Naive B cell (primary cell): ENCODE results near the gene RSBN1. TPM values are rescaled to one million over a fixed set of nuclear protein-coding genes. Genes with fewer than 3 reads are reported as not detected.

Experiments
- ATAC-seq, 2 donors: fragments of 150-1000 bp; cut with Tn5 transposase; 2 replicates each; pipeline ENCODE4 v1.10.0; 2021; ENCODE audit warnings: low read depth in 2 of 2, mild to moderate bottlenecking in 2 of 2, moderate library complexity in 2 of 2
- DNase-seq: peaks from one replicate; pipeline ENCODE4 v3.0.0; 2022
- H3K27ac Mint-ChIP-seq, 6 donors: one replicate each; pipeline ENCODE4 v1.8.0; 2020 to 2022; ENCODE audit warnings: mild to moderate bottlenecking in 6 of 6, mixed read lengths in 6 of 6, moderate library complexity in 5 of 6, inconsistent platforms in 2 of 6
- H3K27me3 Mint-ChIP-seq, 3 donors: one replicate each; pipeline ENCODE4 v1.8.0; 2021 to 2022; ENCODE audit warnings: mixed read lengths in 3 of 3, mild to moderate bottlenecking in 1 of 3
- H3K36me3 Mint-ChIP-seq, 2 donors: one replicate each; pipeline ENCODE4 v1.8.0; 2020 to 2022; ENCODE audit warnings: mixed read lengths in 2 of 2, inconsistent platforms in 1 of 2, mild to moderate bottlenecking in 1 of 2
- H3K4me1 Mint-ChIP-seq, 3 donors: one replicate each; pipeline ENCODE4 v1.8.0; 2020 to 2022; ENCODE audit warnings: mixed read lengths in 3 of 3, inconsistent platforms in 1 of 3, mild to moderate bottlenecking in 1 of 3, moderate library complexity in 1 of 3
- H3K4me3 Mint-ChIP-seq, 8 donors: one replicate each; pipeline ENCODE4 v1.8.0; 2020 to 2022; ENCODE audit warnings: mild to moderate bottlenecking in 8 of 8, mixed read lengths in 8 of 8, moderate library complexity in 8 of 8, inconsistent platforms in 2 of 8
- H3K9me3 Mint-ChIP-seq, 7 donors: one replicate each; pipeline ENCODE4 v1.8.0; 2020 to 2022; ENCODE audit warnings: mixed read lengths in 7 of 7, mild to moderate bottlenecking in 5 of 7, inconsistent platforms in 2 of 7, moderate library complexity in 1 of 7
- polyA plus RNA-seq, 6 donors: library from polyadenylated mRNA; unstranded; fragments of 300-500 nt; fragmentation: Illumina TruSeq; gene quantifications; one replicate each; pipeline ENCODE4 v1.2.3, GENCODE V29; 2021; ENCODE audit warnings: low read depth in 6 of 6

Gene RSBN1
- polyA plus RNA-seq, 6 donors from 2014 or later, result 28.7 to 39.0 (median 36.4) TPM

GRCh38 chr1:113808450-113809195, 3.7 kb downstream of the RSBN1 start:
- H3K4me3 Mint-ChIP-seq, result peak overlapping the region in 3 of 8 donors; percentile 18 to 94 (median 59)
- no peaks in the 10 kb centered on the region for H3K36me3 Mint-ChIP-seq
- DNase-seq, result no peak

GRCh38 chr1:113805639-113806038, 6.6 kb downstream of the RSBN1 start:
- ATAC-seq, result peak; percentile 58 to 65
- peaks cover 38 to 80% (median 71%) of the 10 kb centered on the region in 3 donors for H3K4me1 Mint-ChIP-seq
- H3K36me3 Mint-ChIP-seq, result no peaks in the 10 kb centered on the region
- H3K4me3 Mint-ChIP-seq, result peak overlapping the region in 4 of 8 donors; percentile 32 to 59 (median 38)
- H3K9me3 Mint-ChIP-seq, result no peaks in the 10 kb centered on the region
- no peaks in the 10 kb centered on the region for H3K27me3 Mint-ChIP-seq
- DNase-seq, result no peak
- peak overlapping the region in 4 of 6 donors; percentile 66 to 91 (median 72) for H3K27ac Mint-ChIP-seq

More at GRCh38 chr1:113808450-113809195, 3.7 kb downstream of the RSBN1 start:
- Mint-ChIP-seq H3K9me3 (no peaks in the 10 kb centered on the region), H3K27ac (peak overlapping the region in 1 of 6 donors; percentile 51), H3K4me1 (peaks cover 37 to 71% (median 60%) of the 10 kb centered on the region in 3 donors), H3K27me3 (no peaks in the 10 kb centered on the region)
- no peak for ATAC-seq

GRCh38 chr1:113805256-113805531, 7.1 kb downstream of the RSBN1 start:
- peak overlapping the region in 3 of 8 donors; percentile 32 to 73 (median 35) for H3K4me3 Mint-ChIP-seq
- H3K9me3 Mint-ChIP-seq, result no peaks in the 10 kb centered on the region
- peaks cover 38 to 77% (median 67%) of the 10 kb centered on the region in 3 donors for H3K4me1 Mint-ChIP-seq
- peak overlapping the region in 5 of 6 donors; percentile 66 to 91 (median 76) for H3K27ac Mint-ChIP-seq
- H3K36me3 Mint-ChIP-seq, result no peaks in the 10 kb centered on the region
- DNase-seq (no peak), ATAC-seq (no peak)
- no peaks in the 10 kb centered on the region for H3K27me3 Mint-ChIP-seq

GRCh38 chr1:113804421-113805255, 7.6 kb downstream of the RSBN1 start:
- Mint-ChIP-seq H3K36me3 (no peaks in the 10 kb centered on the region), H3K4me1 (peaks cover 34 to 72% (median 61%) of the 10 kb centered on the region in 3 donors), H3K9me3 (no peaks in the 10 kb centered on the region), H3K27ac (peak overlapping the region in 1 of 6 donors; percentile 57), H3K27me3 (no peaks in the 10 kb centered on the region), H3K4me3 (peak overlapping the region in 1 of 8 donors; percentile 73)
- DNase-seq (no peak), ATAC-seq (no peak)

GRCh38 chr1:113802367-113803007, 9.8 kb downstream of the RSBN1 start:
- Mint-ChIP-seq H3K4me3 (peak overlapping the region in 1 of 8 donors; percentile 5), H3K27ac (no peak overlapping the region), H3K27me3 (no peaks in the 10 kb centered on the region), H3K4me1 (peaks cover 32 to 68% (median 65%) of the 10 kb centered on the region in 3 donors), H3K36me3 (peaks cover 0 to 1% of the 10 kb centered on the region in 2 donors), H3K9me3 (no peaks in the 10 kb centered on the region)
- no peak for ATAC-seq
- DNase-seq, result no peak

- Mint-ChIP-seq H3K36me3 (peaks cover 0 to 9% of the 10 kb centered on the region in 2 donors), H3K4me3 (no peak overlapping the region), H3K9me3 (no peaks in the 10 kb centered on the region), H3K4me1 (peaks cover 24 to 54% (median 51%) of the 10 kb centered on the region in 3 donors), H3K27me3 (no peaks in the 10 kb centered on the region), H3K27ac (no peak overlapping the region)
- no peak for DNase-seq
- ATAC-seq, result no peak
Observed at GRCh38 chr1:113800487-113800886, 11.8 kb downstream of the RSBN1 start.

- Mint-ChIP-seq H3K4me1 (peaks cover 22 to 48% (median 40%) of the 10 kb centered on the region in 3 donors), H3K27me3 (no peaks in the 10 kb centered on the region), H3K36me3 (peaks cover 9 to 19% of the 10 kb centered on the region in 2 donors), H3K9me3 (no peaks in the 10 kb centered on the region), H3K27ac (peak overlapping the region in 1 of 6 donors; percentile 42), H3K4me3 (no peak overlapping the region)
- ATAC-seq (no peak), DNase-seq (no peak)
Observed at GRCh38 chr1:113797472-113797871, 14.8 kb downstream of the RSBN1 start.

- Mint-ChIP-seq H3K4me3 (no peak overlapping the region), H3K36me3 (peaks cover 9 to 19% of the 10 kb centered on the region in 2 donors), H3K27me3 (no peaks in the 10 kb centered on the region), H3K4me1 (peaks cover 19 to 52% (median 27%) of the 10 kb centered on the region in 3 donors), H3K9me3 (no peaks in the 10 kb centered on the region), H3K27ac (peak overlapping the region in 2 of 6 donors; percentile 44)
- DNase-seq, result no peak
- ATAC-seq, result no peak
Observed at GRCh38 chr1:113793878-113794834, 18.1 kb downstream of the RSBN1 start.

GRCh38 chr1:113792986-113793385, 19.3 kb downstream of the RSBN1 start:
- Mint-ChIP-seq H3K4me3 (no peak overlapping the region), H3K4me1 (peaks cover 14 to 49% (median 21%) of the 10 kb centered on the region in 3 donors), H3K36me3 (peaks cover 9 to 19% of the 10 kb centered on the region in 2 donors), H3K27me3 (no peaks in the 10 kb centered on the region), H3K9me3 (no peaks in the 10 kb centered on the region), H3K27ac (no peak overlapping the region)
- ATAC-seq, result no peak
- DNase-seq, result no peak

GRCh38 chr1:113792471-113792870, 19.8 kb downstream of the RSBN1 start:
- Mint-ChIP-seq H3K27me3 (no peaks in the 10 kb centered on the region), H3K27ac (peak overlapping the region in 4 of 6 donors; percentile 47 to 83 (median 64)), H3K4me3 (peak overlapping the region in 1 of 8 donors; percentile 61), H3K9me3 (no peaks in the 10 kb centered on the region), H3K4me1 (peaks cover 14 to 49% (median 21%) of the 10 kb centered on the region in 3 donors), H3K36me3 (peaks cover 9 to 17% of the 10 kb centered on the region in 2 donors)
- ATAC-seq (no peak), DNase-seq (no peak)

GRCh38 chr1:113788802-113789201, 23.5 kb downstream of the RSBN1 start:
- Mint-ChIP-seq H3K27me3 (no peaks in the 10 kb centered on the region), H3K4me3 (no peak overlapping the region), H3K36me3 (peaks cover 3 to 5% of the 10 kb centered on the region in 2 donors), H3K4me1 (peaks cover 19 to 43% (median 22%) of the 10 kb centered on the region in 3 donors), H3K9me3 (no peaks in the 10 kb centered on the region), H3K27ac (peak overlapping the region in 5 of 6 donors; percentile 23 to 85 (median 69))
- ATAC-seq (no peak), DNase-seq (no peak)

GRCh38 chr1:113787663-113788062, 24.6 kb downstream of the RSBN1 start:
- H3K4me3 Mint-ChIP-seq, result no peak overlapping the region
- no peak for DNase-seq
- H3K27ac Mint-ChIP-seq, result peak overlapping the region in 4 of 6 donors; percentile 34 to 58 (median 44)
- H3K9me3 Mint-ChIP-seq, result no peaks in the 10 kb centered on the region
- no peak for ATAC-seq
- H3K27me3 Mint-ChIP-seq, result no peaks in the 10 kb centered on the region
- no peaks in the 10 kb centered on the region for H3K36me3 Mint-ChIP-seq
- peaks cover 22 to 39% (median 23%) of the 10 kb centered on the region in 3 donors for H3K4me1 Mint-ChIP-seq
